ENCODE data around the gene CPNE1.

The CPNE1 gene

GRCh38 chr20:35600176-35600992 is 64.3 kb downstream of the CPNE1 start:
- TF ChIP-seq, protein P1, sequence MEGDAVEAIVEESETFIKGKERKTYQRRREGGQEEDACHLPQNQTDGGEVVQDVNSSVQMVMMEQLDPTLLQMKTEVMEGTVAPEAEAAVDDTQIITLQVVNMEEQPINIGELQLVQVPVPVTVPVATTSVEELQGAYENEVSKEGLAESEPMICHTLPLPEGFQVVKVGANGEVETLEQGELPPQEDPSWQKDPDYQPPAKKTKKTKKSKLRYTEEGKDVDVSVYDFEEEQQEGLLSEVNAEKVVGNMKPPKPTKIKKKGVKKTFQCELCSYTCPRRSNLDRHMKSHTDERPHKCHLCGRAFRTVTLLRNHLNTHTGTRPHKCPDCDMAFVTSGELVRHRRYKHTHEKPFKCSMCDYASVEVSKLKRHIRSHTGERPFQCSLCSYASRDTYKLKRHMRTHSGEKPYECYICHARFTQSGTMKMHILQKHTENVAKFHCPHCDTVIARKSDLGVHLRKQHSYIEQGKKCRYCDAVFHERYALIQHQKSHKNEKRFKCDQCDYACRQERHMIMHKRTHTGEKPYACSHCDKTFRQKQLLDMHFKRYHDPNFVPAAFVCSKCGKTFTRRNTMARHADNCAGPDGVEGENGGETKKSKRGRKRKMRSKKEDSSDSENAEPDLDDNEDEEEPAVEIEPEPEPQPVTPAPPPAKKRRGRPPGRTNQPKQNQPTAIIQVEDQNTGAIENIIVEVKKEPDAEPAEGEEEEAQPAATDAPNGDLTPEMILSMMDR (IDR thresholded peaks at IDR 0.05; ENCODE audit: low read depth, low read length), result no peak
- peak overlapping the region; percentile 49 for H3K4me3 ChIP-seq (ENCODE audit: low read depth, low read length)

GRCh38 chr20:35599776-35600120 is 65.0 kb downstream of the CPNE1 start:
- TF ChIP-seq, protein P1 (IDR thresholded peaks at IDR 0.05; ENCODE audit: low read depth, low read length), result no peak

DNA sequence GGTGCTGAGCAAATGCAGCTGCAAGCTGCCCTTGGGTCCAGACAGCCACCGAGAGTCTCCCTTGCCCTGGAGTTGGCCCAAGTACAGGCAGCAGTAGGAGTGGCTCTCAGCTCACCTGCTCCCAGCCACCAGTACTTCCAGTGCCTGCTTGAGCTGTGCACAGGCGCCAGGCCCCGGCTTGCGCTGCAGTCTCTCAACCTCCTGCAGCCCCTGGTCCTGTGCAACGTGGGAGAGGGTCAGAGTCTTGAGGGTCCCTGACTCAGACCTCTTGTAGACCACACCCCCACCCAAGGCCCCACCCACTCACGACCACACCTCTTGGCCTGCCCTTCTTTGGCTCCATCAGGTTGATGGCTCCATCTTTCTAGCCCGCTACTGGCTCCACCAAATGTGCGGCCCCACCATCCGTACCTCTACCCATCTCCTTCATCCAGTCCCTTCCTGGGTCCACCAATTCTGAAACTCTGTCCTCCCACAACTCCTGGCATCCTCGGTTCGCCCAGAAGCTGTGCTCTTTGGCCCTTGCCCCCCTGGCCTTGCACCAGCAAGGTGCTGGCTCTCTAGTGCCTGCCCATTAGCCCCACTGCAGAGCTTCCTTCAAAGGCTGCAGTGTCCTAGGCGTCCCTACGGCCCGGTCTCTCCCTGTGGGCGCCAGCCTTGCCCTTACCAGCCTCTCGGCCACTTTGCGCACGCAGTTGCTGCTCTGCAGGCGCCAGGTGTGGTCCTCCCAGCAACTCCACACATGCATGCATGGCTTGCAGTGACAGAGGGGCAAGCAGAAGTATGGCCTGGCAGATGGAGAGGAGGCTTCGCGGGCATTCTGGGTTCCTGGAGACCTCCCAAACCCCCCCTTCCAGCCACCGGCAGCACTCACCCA is 65.6 kb downstream of the CPNE1 start:
- TF ChIP-seq, protein P1 (IDR thresholded peaks at IDR 0.05; ENCODE audit: low read depth, low read length), result no peak

More at GRCh38 chr20:35599776-35600120, 65.0 kb downstream of the CPNE1 start:
- no peak overlapping the region for H3K4me3 ChIP-seq (ENCODE audit: low read depth, low read length)

DNA sequence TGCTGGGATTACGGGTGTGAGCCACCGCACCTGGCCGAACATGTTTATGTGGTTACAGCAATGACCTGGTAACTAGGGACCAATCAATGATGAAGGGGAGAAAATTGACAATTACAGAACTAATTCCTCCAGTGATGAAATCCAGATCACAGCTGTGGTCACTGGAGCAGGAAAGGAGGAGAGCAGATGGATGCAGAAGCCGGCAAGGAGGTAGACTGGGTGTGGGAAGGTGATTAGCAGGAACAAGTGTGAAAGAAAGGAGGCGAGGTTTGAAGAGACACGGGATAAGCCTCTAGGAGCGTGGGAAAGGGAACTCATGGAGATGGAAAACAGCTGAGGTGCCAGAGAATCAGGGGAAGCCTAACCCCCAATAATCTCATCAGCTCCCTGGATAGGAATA is 66.2 kb downstream of the CPNE1 start:
- TF ChIP-seq, protein P1 (IDR thresholded peaks at IDR 0.05; ENCODE audit: low read depth, low read length), result no peak
- no peak overlapping the region for H3K4me3 ChIP-seq (ENCODE audit: low read depth, low read length)

More for the DNA sequence above, 65.6 kb downstream of the CPNE1 start:
- no peak overlapping the region for H3K4me3 ChIP-seq (ENCODE audit: low read depth, low read length)

DNA sequence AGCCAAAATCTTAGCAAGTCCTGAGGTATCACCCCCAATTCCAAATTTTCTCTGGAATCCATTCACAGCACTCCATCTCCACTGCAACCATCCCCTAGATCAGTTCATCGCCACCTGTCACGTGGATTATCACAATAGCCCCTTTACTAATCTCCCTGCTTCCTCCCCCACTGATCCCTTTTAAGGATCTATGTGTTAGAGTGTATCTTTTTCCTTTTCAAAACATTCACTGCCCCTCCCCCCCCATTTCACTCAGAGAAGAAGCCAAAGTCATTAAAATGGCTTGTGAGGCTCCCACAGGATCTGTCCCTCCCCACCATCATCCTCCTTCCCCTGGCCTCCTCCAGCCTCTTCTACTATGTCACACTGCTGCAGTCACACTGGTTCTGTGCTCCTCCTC is 67.5 kb downstream of the CPNE1 start:
- TF ChIP-seq, protein P1 (IDR thresholded peaks at IDR 0.05; ENCODE audit: low read depth, low read length), result no peak
- no peak overlapping the region for H3K4me3 ChIP-seq (ENCODE audit: low read depth, low read length)

DNA sequence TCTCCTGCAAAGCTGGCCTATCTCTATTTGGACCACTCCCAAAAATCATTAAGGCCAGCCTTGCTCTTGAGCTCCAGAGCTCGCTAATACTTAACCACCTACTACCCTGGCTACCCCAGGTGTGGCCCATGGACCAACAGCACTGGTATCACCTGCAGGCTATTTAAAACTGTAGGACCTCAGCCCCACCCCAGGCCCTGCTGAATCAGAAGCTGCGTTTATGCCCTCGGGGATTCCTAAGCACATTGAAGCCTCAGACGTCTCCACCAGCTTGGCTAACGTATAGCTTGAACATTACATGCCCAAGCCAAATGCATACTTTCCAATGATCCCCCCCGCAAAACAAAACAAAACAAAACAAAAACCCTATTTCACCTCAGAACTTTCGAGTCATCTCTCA is 68.8 kb downstream of the CPNE1 start:
- TF ChIP-seq, protein P1 (IDR thresholded peaks at IDR 0.05; ENCODE audit: low read depth, low read length), result no peak
- H3K4me3 ChIP-seq (ENCODE audit: low read depth, low read length), result no peak overlapping the region

- TF ChIP-seq, protein P1 (IDR thresholded peaks at IDR 0.05; ENCODE audit: low read depth, low read length), result no peak
- H3K4me3 ChIP-seq (ENCODE audit: low read depth, low read length), result no peak overlapping the region
These were observed 69.2 kb downstream of the CPNE1 start for GRCh38 chr20:35595456-35595855.
